NCI-H1417 treated with DMSO at 0.1 percent for 48 hours (cell line): ENCODE results near the gene ETV6.

ENCODE experiments used
- DNase-seq: peaks from one replicate; lab custom pipeline; 2025; lab: John Stamatoyannopoulos, UW

Gene ETV6

DNA sequence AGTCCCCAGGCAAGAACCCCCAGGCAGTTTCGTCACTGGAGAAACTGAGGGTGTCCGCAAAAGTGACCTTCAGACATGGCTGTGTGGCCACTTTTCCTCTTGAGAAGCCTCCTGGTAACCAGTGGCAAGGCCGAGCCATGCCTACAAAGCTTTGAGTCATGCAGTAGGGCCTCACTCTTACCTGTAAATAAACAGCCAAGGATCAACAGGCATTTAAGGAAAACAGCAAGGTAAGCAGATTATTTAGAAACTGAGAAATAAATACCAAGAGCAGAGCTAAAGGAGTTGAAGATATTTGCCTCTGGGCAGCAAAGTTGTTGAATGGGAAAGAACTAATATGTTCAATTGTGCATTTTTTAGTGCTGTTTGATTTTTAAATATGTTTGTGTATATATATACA lies 280.2 kb downstream of the ETV6 start:
- DNase-seq, result no peak

DNA sequence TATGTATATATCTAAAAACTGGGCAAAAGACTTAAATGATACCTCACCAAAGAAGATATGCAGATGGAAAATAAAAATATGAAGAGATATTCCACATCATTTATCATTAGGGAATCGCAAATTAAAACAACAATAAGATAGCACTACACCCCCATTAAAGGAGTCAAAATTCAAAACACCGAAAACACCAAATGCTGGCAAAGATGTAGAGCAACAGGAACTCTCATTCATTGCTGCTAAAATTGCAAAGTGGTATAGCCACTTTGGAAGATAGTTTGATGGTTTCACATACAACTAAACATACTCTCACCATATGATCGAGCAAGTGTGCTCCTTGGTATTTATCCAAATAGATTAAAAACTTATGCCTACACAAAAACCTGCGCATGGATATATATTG lies 289.7 kb downstream of the ETV6 start:
- no peak for DNase-seq

DNA sequence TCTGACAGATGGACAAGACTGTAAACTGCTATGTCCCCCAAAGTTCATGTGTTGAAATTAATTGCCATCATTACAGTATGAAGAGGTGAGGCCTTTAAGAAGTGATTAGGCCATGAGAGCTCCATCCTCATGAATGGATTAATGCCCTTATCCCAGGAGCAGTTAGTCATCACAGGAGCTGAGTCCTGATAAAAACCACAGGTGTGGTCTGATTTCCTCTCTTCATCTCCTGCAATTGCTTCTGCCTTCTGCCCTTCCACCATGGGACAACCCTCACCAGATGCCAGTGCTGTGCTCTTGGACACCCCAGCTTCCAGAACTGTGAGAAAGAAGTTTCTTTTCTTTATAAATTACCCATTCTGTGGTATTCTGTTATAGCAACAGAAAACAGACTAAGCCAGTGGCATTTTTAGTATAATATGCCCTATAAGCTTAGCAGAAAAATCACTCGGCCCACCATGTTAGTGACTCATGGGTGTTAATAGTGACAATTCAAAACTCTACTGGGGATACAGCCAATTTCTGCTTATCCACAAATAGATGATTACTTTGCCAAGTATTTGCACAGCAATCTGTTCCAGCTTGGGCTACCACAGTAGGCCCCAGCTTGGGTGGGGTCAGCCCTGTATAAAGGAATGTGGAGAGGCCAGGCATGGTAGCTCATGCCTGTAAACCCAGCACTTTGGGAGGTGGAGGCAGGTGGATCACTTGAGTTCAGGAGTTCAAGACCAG lies 292.3 kb downstream of the ETV6 start:
- no peak for DNase-seq

DNA sequence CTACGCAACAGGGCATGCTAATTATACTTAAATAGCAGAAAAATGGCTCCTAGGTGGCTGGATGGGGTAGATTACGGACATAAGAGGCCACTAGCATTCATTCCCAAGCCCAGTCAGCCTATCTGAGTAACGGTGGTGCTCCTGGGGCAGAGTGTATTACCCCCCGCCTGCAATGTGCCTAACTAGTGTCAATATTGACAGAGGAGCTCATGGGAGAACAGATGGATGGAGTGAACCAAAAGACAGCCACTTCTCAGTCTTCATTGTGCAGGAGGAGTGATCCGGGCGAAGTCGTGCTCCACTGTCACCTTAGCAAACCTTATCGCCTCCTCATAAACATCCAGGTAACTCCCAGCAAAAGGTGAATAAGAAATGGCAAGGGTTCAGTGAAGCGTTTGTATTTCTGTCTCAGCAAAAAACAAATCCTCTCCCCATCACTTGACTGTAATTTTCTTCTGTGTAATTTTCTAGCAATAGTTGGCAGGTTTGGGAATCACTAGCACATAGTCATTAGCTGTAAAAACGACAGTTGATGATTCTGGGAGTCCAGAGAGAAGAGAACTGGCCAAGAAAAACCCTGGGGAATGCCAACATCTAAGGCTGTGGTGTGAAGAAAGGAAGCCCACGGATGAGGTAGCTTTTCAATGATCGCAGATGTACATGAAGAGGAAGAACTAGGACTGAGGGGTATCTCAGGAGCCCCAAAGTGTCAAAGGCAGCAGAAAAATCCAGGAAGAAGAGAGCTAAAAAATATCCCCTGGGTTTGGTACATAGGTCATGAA lies 294.6 kb downstream of the ETV6 start:
- DNase-seq, result peak; percentile 13
